Stimulated activated CD4-positive, alpha-beta T cell treated with anti-CD3 and anti-CD28 coated beads, Interleukin-12 subunit alpha, Interleukin-12 subunit beta, amount 100 ng/mL, for 24 hours (primary cell): ENCODE measurements around the gene PHF12.

Experiments used
- DNase-seq, 2 experiments: peaks; one replicate each; pipeline ENCODE4 v3.0.0-alpha.2; 2020; ENCODE audit warnings: low read depth in 2 of 2

Gene PHF12

GRCh38 chr17:28955408-28955807, 4.1 kb upstream of the PHF12 start:
- DNase-seq, result no peak

- DNase-seq, result no peak
Observed at GRCh38 chr17:28954886-28955285, 3.6 kb upstream of the PHF12 start.

GRCh38 chr17:28953444-28954118, 2.3 kb upstream of the PHF12 start:
- peak in 1 of 2 experiments; percentile 32 for DNase-seq

GRCh38 chr17:28951991-28952975, 965 bp upstream of the PHF12 start:
- peak; percentile 87 to 92 for DNase-seq

GRCh38 chr17:28950752-28951427, 428 bp downstream of the PHF12 start:
- no peak for DNase-seq

GRCh38 chr17:28950017-28950751, 1.1 kb downstream of the PHF12 start:
- peak; percentile 34 to 39 for DNase-seq

GRCh38 chr17:28949185-28950016, 1.9 kb downstream of the PHF12 start:
- peak; percentile 60 to 64 for DNase-seq

GRCh38 chr17:28948873-28949184, 2.5 kb downstream of the PHF12 start:
- no peak for DNase-seq

- no peak for DNase-seq
Observed at GRCh38 chr17:28948342-28948741, 3.0 kb downstream of the PHF12 start.

GRCh38 chr17:28947639-28948038, 3.7 kb downstream of the PHF12 start:
- no peak for DNase-seq

GRCh38 chr17:28946239-28946638, 5.1 kb downstream of the PHF12 start:
- DNase-seq, result no peak

GRCh38 chr17:28944862-28945741, 6.2 kb downstream of the PHF12 start:
- no peak for DNase-seq

GRCh38 chr17:28944343-28944742, 7.0 kb downstream of the PHF12 start:
- no peak for DNase-seq

GRCh38 chr17:28942925-28943324, 8.4 kb downstream of the PHF12 start:
- no peak for DNase-seq

GRCh38 chr17:28941251-28941650, 10.1 kb downstream of the PHF12 start:
- DNase-seq, result no peak

GRCh38 chr17:28940675-28941074, 10.6 kb downstream of the PHF12 start:
- no peak for DNase-seq

GRCh38 chr17:28940142-28940541, 11.2 kb downstream of the PHF12 start:
- DNase-seq, result no peak

GRCh38 chr17:28938552-28938951, 12.8 kb downstream of the PHF12 start:
- no peak for DNase-seq

- no peak for DNase-seq
Observed at GRCh38 chr17:28937044-28937729, 14.1 kb downstream of the PHF12 start.
